HCT116 (cell line): ENCODE data around the gene BIVM. TPM values are rescaled to one million over a fixed set of nuclear protein-coding genes. Genes with fewer than 3 reads are reported as not detected.

Experiments
- ATAC-seq: fragments of 200-7000 bp; cut with Tn5 transposase; 2 replicates; pipeline ENCODE4 v1.9.1; 2020; ENCODE audit warnings: mild to moderate bottlenecking, moderate library complexity
- BruUV-seq: library from RNA; stranded (reverse); fragments of 400-500 nt; replicated peaks from 2 replicates; lab custom pipeline; 2021; lab: Mats Ljungman, UMichigan
- CTCF ChIA-PET: fragments of 300-600 bp; sonication (Branson Sonifier 250); formaldehyde crosslinking; loops from one replicate; lab custom pipeline; 2021; ENCODE audit warnings: antibody characterized with exemption; lab: Charles Lee
- POLR2A ChIA-PET: fragments of 300-600, 350-600 bp; sonication (Branson Sonifier 250); formaldehyde crosslinking; loops from one replicate; lab custom pipeline; 2021; ENCODE audit warnings: antibody characterized with exemption; lab: Charles Lee
- RAD21 ChIA-PET, 2 experiments: fragments of 300-600 bp; sonication (Branson Sonifier 250); formaldehyde crosslinking; loops; one replicate each; lab custom pipeline; 2023; ENCODE audit warnings: low total read pairs in 2 of 2; ENCODE audit not compliant: uncharacterized antibody in 2 of 2, unreplicated experiment in 2 of 2, low non-redundant PET in 1 of 2; lab: Charles Lee
- DNase-seq: peaks from one replicate; pipeline ENCODE4 v3.0.0-alpha.2; 2010; ENCODE audit warnings: low read depth, low spot score
- H2AFZ ChIP-seq: fragments of 200-600 bp; shearing (Covaris generic), sonication (generic); 2 replicates; pipeline ENCODE4 v1.6.1; 2017; ENCODE audit warnings: low read depth, mixed run types, mixed read lengths, antibody characterized with exemption, low read length; ENCODE audit not compliant: poor library complexity, severe bottlenecking
- H3K27ac ChIP-seq: 2 replicates; pipeline ENCODE4 v1.5.1; 2012; ENCODE audit warnings: low read depth, low read length
- H3K27me3 ChIP-seq: fragments of 200-600 bp; sonication (generic); 2 replicates; pipeline ENCODE4 v1.6.1; 2016; ENCODE audit warnings: mixed run types, low read length, mixed read lengths; ENCODE audit not compliant: insufficient read depth
- H3K36me3 ChIP-seq, 2 experiments: fragments of 200-500 bp in 1 of 2; fragments of 200-600 bp in 1 of 2; sonication (Bioruptor generic) in 1 of 2; sonication (generic) in 1 of 2; 2 replicates each; pipeline versions ENCODE4 v1.5.1 to v1.6.1; 2014 to 2016; ENCODE audit warnings: low read length in 2 of 2, inconsistent platforms in 1 of 2, mixed read lengths in 1 of 2, mixed run types in 1 of 2; ENCODE audit not compliant: insufficient read depth in 2 of 2, control insufficient read depth in 1 of 2
- H3K4me1 ChIP-seq, 2 experiments: fragments of 200-600 bp in 1 of 2; sonication (generic) in 1 of 2; 2 replicates each; pipeline versions ENCODE4 v1.5.1 to v1.6.1; 2012 to 2017; ENCODE audit warnings: low read length in 2 of 2, inconsistent platforms in 1 of 2, mild to moderate bottlenecking in 1 of 2, mixed read lengths in 1 of 2, mixed run types in 1 of 2, moderate library complexity in 1 of 2; ENCODE audit not compliant: insufficient read depth in 2 of 2, control insufficient read depth in 1 of 2
- H3K4me2 ChIP-seq: fragments of 200-600 bp; sonication (generic); 2 replicates; pipeline ENCODE4 v1.6.1; 2017; ENCODE audit warnings: mixed run types, low read length, mixed read lengths
- H3K4me3 ChIP-seq, 2 experiments: fragments of 200-600 bp in 1 of 2; sonication (generic) in 1 of 2; replicated peaks in 1 of 2; 2 replicates each; pipeline ENCODE4 v1.5.1; 2011 to 2016; ENCODE audit warnings: low read length in 2 of 2, control low read depth in 1 of 2, low read depth in 1 of 2, mild to moderate bottlenecking in 1 of 2, mixed read lengths in 1 of 2, mixed run types in 1 of 2
- H3K79me2 ChIP-seq: fragments of 200-600 bp; sonication (generic); 2 replicates; pipeline ENCODE4 v1.6.1; 2017; ENCODE audit warnings: mild to moderate bottlenecking, mixed run types, low read length, moderate library complexity, mixed read lengths; ENCODE audit not compliant: insufficient read depth
- H3K9ac ChIP-seq: fragments of 200-600 bp; sonication (generic); 2 replicates; pipeline ENCODE4 v1.6.1; 2016; ENCODE audit warnings: low read length, mixed read lengths
- H3K9me2 ChIP-seq: fragments of 200-600 bp; sonication (generic), shearing (Covaris generic); 2 replicates; pipeline ENCODE4 v1.6.1; 2017; ENCODE audit warnings: mixed run types, mild to moderate bottlenecking, moderate library complexity; ENCODE audit not compliant: insufficient read depth
- H3K9me3 ChIP-seq, 2 experiments: fragments of 200-500 bp in 1 of 2; fragments of 200-600 bp in 1 of 2; sonication (Bioruptor generic) in 1 of 2; sonication (generic) in 1 of 2; 2 replicates each; pipeline ENCODE4 v1.6.1; 2014 to 2017; ENCODE audit warnings: low read length in 2 of 2, mixed read lengths in 2 of 2, inconsistent platforms in 1 of 2, low read depth in 1 of 2, mild to moderate bottlenecking in 1 of 2, mixed run types in 1 of 2, moderate library complexity in 1 of 2; ENCODE audit not compliant: control insufficient read depth in 1 of 2, insufficient read depth in 1 of 2
- H4K20me1 ChIP-seq: fragments of 200-600 bp; sonication (generic), shearing (Covaris generic); 2 replicates; pipeline ENCODE4 v1.6.1; 2017; ENCODE audit warnings: mixed run types, mild to moderate bottlenecking, moderate library complexity; ENCODE audit not compliant: insufficient read depth
- CEBPB ChIP-seq: IDR thresholded peaks from 2 replicates; pipeline ENCODE4 v1.6.1; 2012; ENCODE audit warnings: low read depth
- CTCF ChIP-seq, 3 experiments: fragments of 200-600 bp in 1 of 3; sonication (generic) in 1 of 3; IDR thresholded peaks in 2 of 3; conservative IDR thresholded peaks in 1 of 3; 2 replicates each; pipeline ENCODE4 v1.5.1; 2012 to 2017; ENCODE audit warnings: low read depth in 2 of 3, low read length in 2 of 3, antibody characterized with exemption in 1 of 3, borderline replicate concordance in 1 of 3, control low read depth in 1 of 3, mild to moderate bottlenecking in 1 of 3, mixed read lengths in 1 of 3, mixed run types in 1 of 3, moderate library complexity in 1 of 3; ENCODE audit not compliant: insufficient read depth in 1 of 3
- EGR1 ChIP-seq: IDR thresholded peaks from 2 replicates; pipeline ENCODE4 v1.6.1; 2012; ENCODE audit warnings: low read depth
- EZH2phosphoT487 ChIP-seq: fragments of 200-600 bp; IDR thresholded peaks from 2 replicates; pipeline ENCODE4 v1.6.1; 2018; ENCODE audit warnings: antibody characterized with exemption, borderline replicate concordance
- POLR2A ChIP-seq: IDR thresholded peaks from 2 replicates; pipeline ENCODE4 v1.7.0; 2011; ENCODE audit warnings: borderline replicate concordance; ENCODE audit not compliant: insufficient read depth, insufficient read length; ENCODE audit errors: extremely low read depth
- RAD21 ChIP-seq: IDR thresholded peaks from 2 replicates; pipeline ENCODE4 v1.6.1; 2012; ENCODE audit warnings: low read depth, mild to moderate bottlenecking
- REST ChIP-seq: IDR thresholded peaks from 2 replicates; pipeline ENCODE4 v1.6.1; 2012; ENCODE audit warnings: low read depth
- SRF ChIP-seq: IDR thresholded peaks from 2 replicates; pipeline ENCODE4 v1.6.1; 2012; ENCODE audit warnings: low read depth
- TCF7L2 ChIP-seq: IDR thresholded peaks from 2 replicates; pipeline ENCODE4 v1.7.0; 2011; ENCODE audit warnings: borderline replicate concordance, inconsistent platforms; ENCODE audit not compliant: insufficient read depth, insufficient read length; ENCODE audit errors: extremely low read depth
- YY1 ChIP-seq: IDR thresholded peaks from 2 replicates; pipeline ENCODE4 v1.6.1; 2011; ENCODE audit warnings: low read length, low read depth, moderate library complexity, mild to moderate bottlenecking; ENCODE audit not compliant: insufficient replicate concordance; ENCODE audit errors: extremely low read depth
- intact Hi-C: fragments of 100-400 bp; cut with micrococcal nuclease; formaldehyde crosslinking; loops from 2 replicates; pipeline ENCODE4 v1.10.0; 2022
- total RNA-seq: library from RNA; stranded (reverse); gene quantifications from one replicate; pipeline ENCODE4 v1.2.1, GENCODE V29; 2021; ENCODE audit not compliant: unreplicated experiment

BIVM gene
- total RNA-seq, 1 experiment from 2014 or later, result 11.3 TPM

GRCh38 chr13:102761071-102761470 lies 37.8 kb upstream of the BIVM start:
- RAD21 ChIA-PET, result no interaction called here
- no peaks in the 10 kb centered on the region for H4K20me1 ChIP-seq
- no peak overlapping the region for H3K27ac ChIP-seq
- CTCF ChIA-PET, result no interaction called here
- H3K4me2 ChIP-seq, result no peak overlapping the region
- H3K9ac ChIP-seq, result no peak overlapping the region
- no TSS peak for BruUV-seq
- DNase-seq, result no peak
- ATAC-seq, result no peak
- no peaks in the 10 kb centered on the region for H3K4me1 ChIP-seq
- no peak overlapping the region for H3K4me3 ChIP-seq
- no peaks in the 10 kb centered on the region for H3K9me3 ChIP-seq
- TF ChIP-seq TCF7L2 (no peak), REST (no peak), EZH2phosphoT487 (no peak), EGR1 (no peak)
- H3K27me3 ChIP-seq, result no peaks in the 10 kb centered on the region
- H2AFZ ChIP-seq, result no peak overlapping the region
- no peaks in the 10 kb centered on the region for H3K9me2 ChIP-seq
- H3K36me3 ChIP-seq, result no peaks in the 10 kb centered on the region
- no peaks in the 10 kb centered on the region for H3K79me2 ChIP-seq
- intact Hi-C loops, result no loop called here
- POLR2A ChIA-PET, result no interaction called here

GRCh38 chr13:102763741-102764140 lies 35.2 kb upstream of the BIVM start:
- no peaks in the 10 kb centered on the region for H3K9me2 ChIP-seq
- no peaks in the 10 kb centered on the region for H3K79me2 ChIP-seq
- CTCF ChIA-PET, result no interaction called here
- H3K4me1 ChIP-seq, result no peaks in the 10 kb centered on the region
- H3K4me3 ChIP-seq, result no peak overlapping the region
- no peak overlapping the region for H2AFZ ChIP-seq
- RAD21 ChIA-PET, result no interaction called here
- H3K4me2 ChIP-seq, result no peak overlapping the region
- no peak overlapping the region for H3K9ac ChIP-seq
- POLR2A ChIA-PET, result no interaction called here
- ATAC-seq, result no peak
- TF ChIP-seq CTCF (IDR thresholded peaks at IDR 0.05 in 2 of 3, conservative IDR thresholded peaks at IDR 0.05 in 1 of 3; ENCODE audit: borderline replicate concordance in 1 of 3, insufficient read depth in 1 of 3, low read depth in 2 of 3, low read length in 2 of 3), result no peak
- TF ChIP-seq SRF, result no peak
- TF ChIP-seq YY1, result no peak
- no peak for TF ChIP-seq RAD21
- TF ChIP-seq CEBPB, result no peak
- no peak for TF ChIP-seq POLR2A
- peaks cover 3% of the 10 kb centered on the region in 2 experiments; a peak in 1 of 4 replicates for H3K36me3 ChIP-seq
- no peaks in the 10 kb centered on the region for H3K27me3 ChIP-seq
- H4K20me1 ChIP-seq, result no peaks in the 10 kb centered on the region
- intact Hi-C loops, result no loop called here
- no peak overlapping the region for H3K27ac ChIP-seq
- H3K9me3 ChIP-seq, result no peaks in the 10 kb centered on the region
- no TSS peak for BruUV-seq
- DNase-seq, result no peak
